Transverse colon (tissue), 4 donors: ENCODE measurements around the gene FLNA. TPM values are rescaled to one million over a fixed set of nuclear protein-coding genes. Genes with fewer than 3 reads are reported as not detected.

Source experiments
- DNase-seq: peaks from one replicate; pipeline ENCODE4 v3.0.0-alpha.2; 2019
- H3K27ac ChIP-seq, 4 donors: fragments of 200-600 bp; sonication (generic); 2 replicates each; pipeline ENCODE4 v1.5.1; 2016 to 2018; ENCODE audit warnings: inconsistent platforms in 4 of 4
- H3K27me3 ChIP-seq: fragments of 200-600 bp; sonication (generic); 2 replicates; pipeline ENCODE4 v1.5.1; 2017; ENCODE audit warnings: inconsistent platforms
- H3K36me3 ChIP-seq, 4 donors: fragments of 200-600 bp; sonication (generic); 2 replicates each; pipeline ENCODE4 v1.5.1; 2017 to 2019; ENCODE audit warnings: inconsistent platforms in 4 of 4
- H3K4me1 ChIP-seq, 4 donors: fragments of 200-600 bp; sonication (generic); 2 replicates each; pipeline ENCODE4 v1.5.1; 2017 to 2020; ENCODE audit warnings: inconsistent platforms in 4 of 4
- H3K4me3 ChIP-seq, 4 donors: fragments of 200-600 bp; sonication (generic); 1 replicate in 1 of 4; 2 replicates in 3 of 4; pipeline versions ENCODE4 v1.5.1 to v1.6.1; 2017 to 2019; ENCODE audit warnings: inconsistent platforms in 4 of 4
- H3K9me3 ChIP-seq, 2 donors: fragments of 200-600 bp; sonication (generic); 2 replicates each; pipeline ENCODE4 v1.5.1; 2017 to 2019; ENCODE audit warnings: inconsistent platforms in 2 of 2
- CTCF ChIP-seq, 5 experiments: fragments of 200-600 bp in 3 of 5; fragments of 450-650 bp in 2 of 5; sonication (generic) in 3 of 5; IDR thresholded peaks; 1 replicate in 2 of 5; 2 replicates in 3 of 5; pipeline ENCODE4 v1.5.1; 2016 to 2017; ENCODE audit warnings: antibody characterized with exemption in 5 of 5, inconsistent platforms in 3 of 5, mild to moderate bottlenecking in 2 of 5, moderate library complexity in 1 of 5
- EP300 ChIP-seq: sonication (generic); formaldehyde crosslinking; IDR thresholded peaks from one replicate; pipeline ENCODE4 v1.6.1; 2017; ENCODE audit warnings: antibody characterized with exemption, low read depth
- POLR2A ChIP-seq: fragments of 450-650 bp; IDR thresholded peaks from one replicate; pipeline ENCODE4 v1.6.1; 2016; ENCODE audit warnings: antibody characterized with exemption, mild to moderate bottlenecking, moderate library complexity
- POLR2AphosphoS5 ChIP-seq, 3 donors: sonication (generic); formaldehyde crosslinking; IDR thresholded peaks; one replicate each; pipeline ENCODE4 v1.6.1; 2016; ENCODE audit warnings: antibody characterized with exemption in 3 of 3
- WGBS, 2 donors: methylation state at CpG; one replicate each; pipeline ENCODE4 v1.1.5; 2018; ENCODE audit warnings: low coverage in 1 of 2; 5-methylcytosine and 5-hydroxymethylcytosine counted together
- in situ Hi-C, 4 donors: fragments of 200-750 bp; cut with MboI; loops; one replicate each; pipeline versions ENCODE4 v1.15.0 to v1.15.1; 2017; ENCODE audit warnings: low sequenced_read_pairs in 3 of 4, low pct_ligation_motif_present in 1 of 4, low pct_unique_long_range_greater_than_20kb in 1 of 4
- intact Hi-C: fragments of 100-400 bp; cut with DNase I; formaldehyde crosslinking; loops from one replicate; pipeline ENCODE4 v1.15.1; 2023; ENCODE audit warnings: low total_unique reads
- total RNA-seq, 4 donors: library from RNA; depleted of rRNA; stranded (reverse); fragments of >200 nt; gene quantifications; one replicate each; pipeline ENCODE4 v1.1.0, GENCODE V29; 2016

FLNA gene
- total RNA-seq, 4 donors from 2014 or later, result 632 to 3,163 (median 1,262) TPM

DNA sequence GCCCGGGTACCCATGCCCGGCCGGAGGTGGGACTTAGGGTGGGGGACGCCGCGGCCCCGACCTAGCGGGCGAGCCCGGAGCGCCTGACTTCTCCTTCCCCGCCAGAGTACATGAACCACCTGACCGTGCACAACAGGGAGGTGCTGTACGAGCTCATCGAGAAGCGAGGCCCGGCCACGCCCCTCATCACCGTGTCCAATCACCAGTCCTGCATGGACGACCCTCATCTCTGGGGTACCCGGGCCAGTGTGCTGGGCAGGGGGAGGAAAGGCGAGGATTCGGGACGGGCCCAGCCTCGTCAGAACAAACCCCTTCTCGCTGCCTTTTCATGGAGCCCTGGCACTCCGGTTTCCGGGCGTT lies 37.5 kb upstream of the FLNA start:
- in situ Hi-C loops, result loop anchor here in 3 of 4 donors (25.0 kb wide), 1 partner anchor 125 kb away; the partner anchor contains the start of genes G6PD (in 3 of the 3) and IKBKG (in 3 of the 3)
- H3K27ac ChIP-seq, result peak overlapping the region; percentile 91 to 98 (median 96)
- peak; percentile 71 for TF ChIP-seq POLR2A
- peak; percentile 56 to 81 (median 74) for TF ChIP-seq POLR2AphosphoS5 (IDR thresholded peaks at IDR 0.05)
- TF ChIP-seq EP300, result no peak
- no peak for TF ChIP-seq CTCF (IDR thresholded peaks at IDR 0.05)
- peak; percentile 76 for DNase-seq
- no peaks in the 10 kb centered on the region for H3K27me3 ChIP-seq
- intact Hi-C loops, result no loop called here
- no peaks in the 10 kb centered on the region for H3K36me3 ChIP-seq
- 42% methylated on average over 25 of the region's 29 CpGs; no CpG with 5 or more reads in 1 of the 2 donors for WGBS, 2 donors
- no peaks in the 10 kb centered on the region for H3K9me3 ChIP-seq
- peaks cover 0 to 23% (median 8%) of the 10 kb centered on the region in 4 donors for H3K4me1 ChIP-seq
- H3K4me3 ChIP-seq, result peak overlapping the region; percentile 61 to 95 (median 77)

GRCh38 chrX:154409222-154409871 lies 34.9 kb upstream of the FLNA start, which contains the start of gene DNASE1L1:
TSS of gene DNASE1L1 (minus strand) at chrX:154409254. CDS start at chrX:154405568, 3,686 bp downstream.
- H3K4me3 ChIP-seq, result peak within 1 kb of the TSS in 2 of 4 donors; percentile 8 to 43

GRCh38 chrX:154408659-154409221 lies 34.3 kb upstream of the FLNA start:
- Histone ChIP-seq H3K4me1 (peaks cover 0 to 23% (median 8%) of the 10 kb centered on the region in 4 donors), H3K4me3 (peak overlapping the region in 2 of 4 donors; percentile 8 to 43), H3K27ac (peak overlapping the region; percentile 73 to 98 (median 88)), H3K27me3 (no peaks in the 10 kb centered on the region), H3K36me3 (no peaks in the 10 kb centered on the region), H3K9me3 (no peaks in the 10 kb centered on the region)
- TF ChIP-seq POLR2A (peak; percentile 24), CTCF (IDR thresholded peaks at IDR 0.05) (no peak)
- DNase-seq, result no peak
- in situ Hi-C loops (loop anchor here in 3 of 4 donors (25.0 kb wide), 1 partner anchor 129 kb away; the partner anchor contains the start of genes G6PD (in 3 of the 3) and IKBKG (in 3 of the 3)), intact Hi-C loops (loop anchor here (5.0 kb wide), 1 partner anchor 44 kb away; no protein-coding TSS in a partner anchor)
- 56% methylated on average over 10 of the region's 10 CpGs; no CpG with 5 or more reads in 1 of the 2 donors for WGBS, 2 donors

More at GRCh38 chrX:154409222-154409871, 34.9 kb upstream of the FLNA start, which contains the start of gene DNASE1L1:
- Histone ChIP-seq H3K9me3 (no peaks in the 10 kb centered on the region), H3K27ac (peak within 1 kb of the TSS; percentile 73 to 98 (median 88)), H3K4me1 (peaks cover 0 to 23% (median 8%) of the 10 kb centered on the region in 4 donors), H3K27me3 (no peaks in the 10 kb centered on the region), H3K36me3 (no peaks in the 10 kb centered on the region)
- 59% methylated on average over 9 of the region's 26 CpGs; no CpG with 5 or more reads in 1 of the 2 donors for WGBS, 2 donors
- in situ Hi-C loops, result loop anchor here in 3 of 4 donors (25.0 kb wide), 1 partner anchor 128 kb away; the partner anchor contains the start of genes G6PD (in 3 of the 3) and IKBKG (in 3 of the 3)
- peak in 2 of 3 donors; percentile 32 to 39 for TF ChIP-seq POLR2AphosphoS5 (IDR thresholded peaks at IDR 0.05)
- TF ChIP-seq POLR2A, result no peak
- TF ChIP-seq CTCF (IDR thresholded peaks at IDR 0.05), result no peak
- TF ChIP-seq EP300, result no peak
- intact Hi-C loops, result loop anchor here (5.0 kb wide), 1 partner anchor 43 kb away; no protein-coding TSS in a partner anchor
- DNase-seq, result peak; percentile 90

DNA sequence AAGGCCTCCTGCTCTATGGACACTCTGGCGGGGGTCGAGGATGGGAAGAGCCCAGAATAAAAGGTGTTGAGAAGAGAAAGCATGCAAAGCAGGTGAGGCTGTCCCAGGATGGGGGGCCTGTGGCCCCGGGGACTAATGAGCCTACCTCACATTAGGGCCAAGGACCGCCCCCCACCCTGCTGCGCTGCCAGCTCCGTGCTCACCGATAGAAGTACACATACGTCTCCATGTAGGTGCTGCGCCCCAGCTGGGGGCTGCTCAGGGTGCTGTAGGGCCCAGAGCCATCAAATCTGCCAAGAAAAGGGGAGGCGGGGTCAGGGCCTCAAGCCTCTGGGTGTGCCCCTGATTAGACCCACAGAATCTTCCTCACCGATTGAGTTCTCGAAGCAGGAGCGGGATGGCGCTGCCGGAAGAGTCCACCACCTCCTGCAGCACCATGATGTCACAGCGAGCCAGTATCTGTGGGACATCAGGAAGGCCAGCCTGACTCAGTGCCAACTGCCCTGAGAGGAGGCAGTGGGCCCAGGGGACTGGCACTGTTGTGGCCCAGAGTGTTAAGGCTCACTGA lies 30.3 kb upstream of the FLNA start:
- in situ Hi-C loops (loop anchor here in 3 of 4 donors (25.0 kb wide), 1 partner anchor 133 kb away; the partner anchor contains the start of genes G6PD (in 3 of the 3) and IKBKG (in 3 of the 3)), intact Hi-C loops (loop anchor here (5.0 kb wide), 1 partner anchor 48 kb away; no protein-coding TSS in a partner anchor)
- whole genome bisulfite sequencing, 2 donors, result 94% methylated on average over 15 of the region's 16 CpGs; no CpG with 5 or more reads in 1 of the 2 donors
- Histone ChIP-seq H3K27ac (no peak overlapping the region), H3K36me3 (peaks cover 0 to 6% (median 0%) of the 10 kb centered on the region in 4 donors), H3K4me3 (no peak overlapping the region), H3K9me3 (no peaks in the 10 kb centered on the region), H3K27me3 (no peaks in the 10 kb centered on the region), H3K4me1 (peaks cover 0 to 11% (median 4%) of the 10 kb centered on the region in 4 donors)
- TF ChIP-seq POLR2A (no peak), POLR2AphosphoS5 (IDR thresholded peaks at IDR 0.05) (no peak), EP300 (no peak), CTCF (IDR thresholded peaks at IDR 0.05) (no peak)
- no peak for DNase-seq
